Cardiac fibroblast (primary cell): ENCODE data around the gene FKBP11.
"Not testable (repeated sequence)": the region's sequence is repeated elsewhere in the genome, so short reads cannot be mapped to it uniquely, and the experiment has no call there.

Experiments
- DNase-seq, 2 donors: peaks; one replicate each; pipeline versions ENCODE4 v3.0.0 to v3.0.0-alpha.2; 2010; ENCODE audit warnings: low read depth in 2 of 2
- H3K4me3 ChIP-seq, 2 donors: replicated peaks in 1 of 2; 1 replicate in 1 of 2; 2 replicates in 1 of 2; pipeline ENCODE4 v1.5.1; 2011; ENCODE audit warnings: low read depth in 2 of 2, low read length in 2 of 2, mild to moderate bottlenecking in 2 of 2, moderate library complexity in 1 of 2
- CTCF ChIP-seq: IDR thresholded peaks from one replicate; pipeline ENCODE4 v1.5.1; 2011; ENCODE audit warnings: low read depth, mild to moderate bottlenecking, low read length, inconsistent platforms

The FKBP11 gene

GRCh38 chr12:48882315-48882687 lies 43.0 kb downstream of the FKBP11 start:
- DNase-seq = peak; percentile 30 to 72
- peak overlapping the region in 1 of 2 donors; percentile 2 for H3K4me3 ChIP-seq

GRCh38 chr12:48881686-48882314 lies 43.5 kb downstream of the FKBP11 start:
- TF ChIP-seq CTCF = no peak
- DNase-seq = peak in 1 of 2 donors; percentile 27
- H3K4me3 ChIP-seq = peak overlapping the region in 1 of 2 donors; percentile 2

More at GRCh38 chr12:48882315-48882687, 43.0 kb downstream of the FKBP11 start:
- no peak for TF ChIP-seq CTCF

- no peak for DNase-seq
- H3K4me3 ChIP-seq = no peak overlapping the region
- no peak for TF ChIP-seq CTCF
Measured at GRCh38 chr12:48880647-48881046, 44.6 kb downstream of the FKBP11 start.

GRCh38 chr12:48878548-48878947 lies 46.7 kb downstream of the FKBP11 start:
- no peak overlapping the region for H3K4me3 ChIP-seq
- no peak for DNase-seq
- no peak for TF ChIP-seq CTCF

- no peak for TF ChIP-seq CTCF
- no peak overlapping the region for H3K4me3 ChIP-seq
- peak in 1 of 2 donors; percentile 62 for DNase-seq
Measured at GRCh38 chr12:48875944-48876515, 49.3 kb downstream of the FKBP11 start.

- not testable (repeated sequence) for H3K4me3 ChIP-seq, DNase-seq
Measured at GRCh38 chr12:48873534-48873933, 51.8 kb downstream of the FKBP11 start.

- TF ChIP-seq CTCF = no peak
- DNase-seq = peak in 1 of 2 donors; percentile 13
- H3K4me3 ChIP-seq = no peak overlapping the region
Measured at GRCh38 chr12:48873096-48873495, 52.2 kb downstream of the FKBP11 start.
